OCI-LY3 (cell line): ENCODE measurements around the gene JAKMIP2.

ENCODE experiments used
- EZH2phosphoT487 ChIP-seq: fragments of 200-600 bp; shearing (Covaris generic); IDR thresholded peaks from 2 replicates; pipeline ENCODE4 v1.6.1; 2018; ENCODE audit warnings: antibody characterized with exemption, mixed run types, low read depth
- TF ChIP-seq, protein P1 (sequence below): fragments of 200-600, 300-600 bp; sonication (generic); IDR thresholded peaks from 2 replicates; pipeline ENCODE4 v1.5.1; 2014; ENCODE audit warnings: antibody characterized with exemption, low read length, low read depth

GRCh38 chr5:147555176-147555575 lies 227.4 kb downstream of the JAKMIP2 start:
- TF ChIP-seq, protein P1, sequence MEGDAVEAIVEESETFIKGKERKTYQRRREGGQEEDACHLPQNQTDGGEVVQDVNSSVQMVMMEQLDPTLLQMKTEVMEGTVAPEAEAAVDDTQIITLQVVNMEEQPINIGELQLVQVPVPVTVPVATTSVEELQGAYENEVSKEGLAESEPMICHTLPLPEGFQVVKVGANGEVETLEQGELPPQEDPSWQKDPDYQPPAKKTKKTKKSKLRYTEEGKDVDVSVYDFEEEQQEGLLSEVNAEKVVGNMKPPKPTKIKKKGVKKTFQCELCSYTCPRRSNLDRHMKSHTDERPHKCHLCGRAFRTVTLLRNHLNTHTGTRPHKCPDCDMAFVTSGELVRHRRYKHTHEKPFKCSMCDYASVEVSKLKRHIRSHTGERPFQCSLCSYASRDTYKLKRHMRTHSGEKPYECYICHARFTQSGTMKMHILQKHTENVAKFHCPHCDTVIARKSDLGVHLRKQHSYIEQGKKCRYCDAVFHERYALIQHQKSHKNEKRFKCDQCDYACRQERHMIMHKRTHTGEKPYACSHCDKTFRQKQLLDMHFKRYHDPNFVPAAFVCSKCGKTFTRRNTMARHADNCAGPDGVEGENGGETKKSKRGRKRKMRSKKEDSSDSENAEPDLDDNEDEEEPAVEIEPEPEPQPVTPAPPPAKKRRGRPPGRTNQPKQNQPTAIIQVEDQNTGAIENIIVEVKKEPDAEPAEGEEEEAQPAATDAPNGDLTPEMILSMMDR: no peak
- no peak for TF ChIP-seq EZH2phosphoT487
